DMS53 (cell line): ENCODE results near the gene RBM44.
"Not testable (repeated sequence)": the region's sequence is repeated elsewhere in the genome, so short reads cannot be mapped to it uniquely, and the experiment has no call there.

Experiments
- DNase-seq: peaks from one replicate; lab custom pipeline; 2025; lab: John Stamatoyannopoulos, UW

The RBM44 gene, protein sequence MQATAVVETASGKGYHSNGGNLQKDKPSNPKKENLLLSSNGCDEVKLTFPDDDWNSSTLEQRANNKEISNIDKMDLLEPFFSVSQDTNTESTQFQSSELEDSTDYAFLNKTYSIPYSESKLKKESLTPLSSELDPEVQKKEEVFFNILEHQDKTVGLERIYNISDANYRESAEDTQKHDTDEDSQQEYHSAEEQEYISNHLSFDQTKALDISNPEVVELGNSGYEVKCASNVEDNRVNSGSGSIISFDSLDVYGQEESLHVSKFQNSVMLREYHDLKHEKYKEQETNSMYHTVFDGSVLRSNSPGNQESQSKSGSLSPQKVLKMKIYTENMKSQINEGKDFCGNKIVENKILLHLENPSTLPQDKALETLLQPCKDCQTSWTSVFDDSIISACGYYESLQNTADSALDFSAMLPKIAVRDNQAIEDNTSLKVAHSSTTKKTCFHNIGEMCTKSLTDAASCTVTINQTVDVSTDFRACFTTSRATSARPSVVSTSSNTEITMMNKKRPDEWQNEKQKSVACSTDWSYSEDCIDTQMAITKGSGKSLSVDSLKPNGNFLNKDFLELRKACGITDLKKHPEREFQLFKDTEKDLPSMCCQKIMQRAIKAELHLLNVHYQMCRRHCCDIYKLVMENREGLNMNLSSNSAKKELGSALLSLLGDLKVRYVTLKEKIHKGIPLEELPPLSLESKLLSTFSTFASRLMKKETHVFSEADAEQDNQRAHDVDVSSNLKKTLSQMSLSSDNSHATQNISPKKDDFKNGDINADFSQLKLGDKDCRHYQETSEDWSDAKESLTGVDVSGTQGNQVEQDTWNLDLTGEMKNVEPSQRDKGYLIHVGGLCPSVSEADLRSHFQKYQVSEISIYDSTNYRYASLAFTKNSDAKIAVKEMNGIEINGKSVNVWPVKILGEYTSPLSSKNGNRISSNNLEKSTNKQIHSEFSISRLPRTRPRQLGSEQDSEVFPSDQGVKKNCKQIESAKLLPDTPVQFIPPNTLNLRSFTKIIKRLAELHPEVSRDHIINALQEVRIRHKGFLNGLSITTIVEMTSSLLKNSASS

GRCh38 chr2:237798236-237799059, at the start of gene RBM44:
TSS of gene RBM44 (plus strand) at chr2:237798779. CDS start at chr2:237813610, 14,831 bp downstream.
- no peak for DNase-seq

- DNase-seq, result no peak
These were observed 49.6 kb upstream of the RBM44 start for GRCh38 chr2:237749002-237749401.

DNA sequence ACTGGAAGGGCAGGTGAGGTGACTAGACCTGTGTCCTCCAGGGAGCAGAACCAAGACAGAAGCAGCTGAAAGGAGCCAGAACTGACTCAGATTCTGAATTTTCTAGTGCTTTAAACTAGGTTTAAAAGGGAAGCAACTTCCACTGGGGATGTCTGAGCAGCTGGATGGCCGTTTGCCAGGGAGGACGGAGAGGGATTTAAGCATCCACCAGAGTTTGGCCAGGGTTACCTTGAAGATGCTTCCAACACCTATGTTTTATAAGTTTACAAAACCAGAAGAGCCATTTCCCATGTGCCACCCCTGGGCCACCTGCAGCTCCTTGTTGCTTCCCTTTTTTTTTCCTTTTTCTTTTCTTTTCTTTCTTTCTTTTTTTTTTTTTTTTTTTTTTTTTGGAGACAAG, 48.6 kb upstream of the RBM44 start:
- DNase-seq, result no peak

GRCh38 chr2:237750441-237750840, 48.1 kb upstream of the RBM44 start:
- DNase-seq, result not testable (repeated sequence)

- DNase-seq, result no peak
These were observed 45.8 kb upstream of the RBM44 start for GRCh38 chr2:237752761-237753165.

GRCh38 chr2:237754182-237754581, 44.4 kb upstream of the RBM44 start:
- no peak for DNase-seq

DNA sequence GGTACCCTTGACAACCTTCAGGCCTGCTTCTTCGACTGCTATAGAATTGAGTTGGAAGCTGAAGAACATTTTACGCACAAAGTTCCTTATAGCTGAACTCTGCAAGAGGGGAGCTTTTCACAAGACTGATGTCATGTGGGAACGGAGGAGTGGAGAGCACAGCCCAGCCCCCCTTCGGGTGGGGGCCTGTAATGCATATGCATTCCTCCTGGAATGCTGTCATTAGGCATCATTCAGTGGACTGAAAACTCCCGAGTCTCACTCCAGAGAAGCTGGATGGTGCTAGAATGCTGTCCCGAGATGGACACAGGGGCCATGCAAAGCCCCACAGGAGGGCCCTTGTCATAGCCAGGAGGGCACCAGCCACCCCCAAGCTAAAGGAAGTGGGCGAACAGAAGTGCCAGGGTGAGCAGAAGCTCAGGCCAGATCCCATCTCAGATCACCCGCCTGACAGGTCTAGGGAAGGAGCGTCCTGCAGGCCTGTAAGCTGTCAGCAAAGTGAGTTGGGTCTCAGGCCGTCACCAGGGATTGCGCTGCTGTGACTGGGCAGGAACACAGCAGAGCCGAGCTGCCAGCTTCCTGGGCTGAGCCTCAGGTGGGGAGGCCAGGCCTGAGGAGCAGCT, 43.8 kb upstream of the RBM44 start:
- DNase-seq, result no peak

DNA sequence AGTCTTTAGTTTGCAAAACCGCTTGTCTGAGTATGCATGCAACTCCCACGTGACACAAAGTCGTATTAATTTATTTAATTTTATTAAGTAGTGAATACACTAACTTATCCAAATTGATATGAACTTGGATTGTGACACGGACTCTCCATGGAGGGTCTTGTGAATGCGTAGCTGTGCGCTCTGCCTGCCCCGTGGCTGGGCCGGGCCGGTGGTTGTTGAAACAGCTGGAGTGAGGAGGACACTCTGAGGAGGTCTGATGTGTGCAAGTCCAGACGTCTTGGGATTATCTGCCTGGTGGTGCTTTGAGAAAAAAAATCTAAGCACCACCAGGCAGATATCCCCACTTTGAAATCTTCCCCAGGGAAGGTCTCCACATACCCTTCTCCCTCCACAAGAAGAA, 41.0 kb upstream of the RBM44 start:
- no peak for DNase-seq

DNA sequence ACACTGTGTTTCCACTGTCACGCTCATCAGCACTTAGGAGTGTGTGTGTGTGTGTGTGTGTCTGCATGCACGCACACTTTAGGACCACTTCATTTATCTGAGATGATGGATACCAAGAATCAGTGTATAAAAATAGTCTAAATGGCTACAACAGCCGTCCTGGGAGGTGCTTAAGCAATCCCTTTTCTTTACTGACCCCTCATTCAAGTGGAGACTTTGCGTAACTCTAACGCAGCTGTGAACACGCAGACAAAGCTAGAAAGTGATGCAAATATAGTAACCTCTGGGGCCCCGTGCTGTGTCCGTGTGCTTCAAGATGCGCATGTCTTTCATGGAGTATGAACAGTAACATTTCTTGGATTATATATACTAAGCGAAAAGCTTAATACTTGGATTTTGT, 40.4 kb upstream of the RBM44 start:
- no peak for DNase-seq

DNA sequence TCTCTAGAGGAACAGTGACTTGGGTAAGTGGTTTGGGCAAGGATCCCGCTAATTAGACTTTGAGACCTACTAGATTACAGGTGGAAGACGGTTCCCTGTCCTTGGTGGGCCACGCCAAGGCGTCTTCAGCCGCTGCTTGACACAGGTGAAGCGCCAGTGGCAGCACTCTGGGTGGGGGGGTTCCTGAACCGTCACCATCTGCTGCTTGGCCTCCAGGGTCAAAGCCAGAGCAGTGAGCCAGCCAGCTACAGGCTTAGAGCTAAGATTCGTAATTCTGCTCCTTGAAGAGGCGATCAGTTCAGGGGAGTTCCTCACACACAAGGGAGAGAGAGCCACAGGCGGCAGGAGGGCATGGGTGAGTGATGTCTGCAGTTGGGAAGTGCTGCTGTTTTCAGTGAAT, 39.4 kb upstream of the RBM44 start:
- DNase-seq, result no peak

GRCh38 chr2:237760506-237761502, 37.8 kb upstream of the RBM44 start:
- no peak for DNase-seq

DNA sequence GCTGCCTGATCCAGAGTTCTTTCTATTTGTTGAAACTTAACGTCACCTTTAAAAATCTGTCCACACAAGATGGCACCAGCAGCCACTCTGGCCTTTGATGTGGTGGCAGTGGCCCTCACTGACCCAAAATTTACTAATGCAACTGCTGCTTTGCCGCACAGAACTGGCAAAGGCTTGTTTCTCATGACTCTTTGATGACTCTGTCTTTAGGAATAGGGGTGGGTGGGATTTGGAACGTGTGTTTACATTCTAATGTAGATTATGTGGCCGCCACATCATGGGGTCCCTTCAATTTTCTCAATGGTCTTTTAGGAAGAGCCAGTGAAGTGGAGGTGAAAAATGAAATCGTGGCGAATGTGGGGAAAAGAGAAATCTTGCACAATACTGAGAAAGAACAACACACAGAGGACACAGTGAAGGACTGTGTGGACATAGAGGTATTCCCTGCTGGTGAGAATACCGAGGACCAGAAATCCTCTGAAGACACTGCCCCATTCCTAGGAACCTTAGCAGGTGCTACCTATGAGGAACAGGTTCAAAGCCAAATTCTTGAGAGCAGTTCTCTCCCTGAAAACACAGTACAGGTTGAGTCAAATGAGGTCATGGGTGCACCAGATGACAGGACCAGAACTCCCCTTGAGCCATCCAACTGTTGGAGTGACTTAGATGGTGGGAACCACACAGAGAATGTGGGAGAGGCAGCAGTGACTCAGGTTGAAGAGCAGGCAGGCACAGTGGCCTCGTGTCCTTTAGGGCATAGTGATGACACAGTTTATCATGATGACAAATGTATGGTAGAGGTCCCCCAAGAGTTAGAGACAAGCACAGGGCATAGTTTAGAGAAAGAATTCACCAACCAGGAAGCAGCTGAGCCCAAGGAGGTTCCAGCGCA, 36.0 kb upstream of the RBM44 start:
- not testable (repeated sequence) for DNase-seq

- DNase-seq, result no peak
These were observed 34.8 kb upstream of the RBM44 start for GRCh38 chr2:237763812-237764211.

- DNase-seq, result not testable (repeated sequence)
These were observed 33.5 kb upstream of the RBM44 start for GRCh38 chr2:237765122-237765521.

DNA sequence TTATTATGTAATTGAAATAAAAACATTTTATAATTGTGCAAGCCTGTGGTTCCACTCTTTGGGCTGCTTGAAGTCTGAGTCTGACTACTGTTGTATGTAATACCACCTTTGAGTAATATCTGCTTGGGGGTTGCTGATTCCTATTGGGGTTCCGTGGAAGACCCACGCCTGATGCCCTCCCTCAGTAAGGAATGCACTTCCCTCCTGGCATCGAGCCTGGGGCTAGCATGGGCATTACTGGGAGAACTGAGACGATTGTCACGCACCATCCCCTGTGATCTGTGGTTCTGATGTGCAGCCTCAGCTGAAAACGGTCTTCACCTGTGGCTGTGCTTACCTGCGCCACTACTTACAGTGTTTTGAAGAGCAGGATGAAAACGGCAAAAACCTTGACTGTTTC, 32.7 kb upstream of the RBM44 start:
- DNase-seq, result no peak

DNA sequence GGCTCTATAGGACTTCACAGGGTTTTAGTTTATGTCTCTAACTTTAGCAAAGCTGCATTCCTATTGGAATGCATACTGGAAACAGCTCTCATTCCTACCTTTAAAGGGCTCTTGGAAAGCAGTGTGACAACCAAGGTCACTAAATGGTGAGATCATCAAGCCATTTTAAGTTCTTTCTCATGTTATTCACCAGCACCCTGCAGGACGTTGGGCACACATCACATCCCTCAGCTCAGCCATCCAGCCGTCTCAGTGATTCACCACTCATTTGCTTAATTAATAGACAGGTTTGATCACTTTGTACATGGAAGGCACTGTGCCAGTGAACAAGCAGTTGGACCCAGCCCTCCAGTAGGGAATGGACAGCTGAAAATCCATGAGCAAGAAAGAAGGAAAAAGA, 32.2 kb upstream of the RBM44 start:
- DNase-seq, result peak; percentile 18

DNA sequence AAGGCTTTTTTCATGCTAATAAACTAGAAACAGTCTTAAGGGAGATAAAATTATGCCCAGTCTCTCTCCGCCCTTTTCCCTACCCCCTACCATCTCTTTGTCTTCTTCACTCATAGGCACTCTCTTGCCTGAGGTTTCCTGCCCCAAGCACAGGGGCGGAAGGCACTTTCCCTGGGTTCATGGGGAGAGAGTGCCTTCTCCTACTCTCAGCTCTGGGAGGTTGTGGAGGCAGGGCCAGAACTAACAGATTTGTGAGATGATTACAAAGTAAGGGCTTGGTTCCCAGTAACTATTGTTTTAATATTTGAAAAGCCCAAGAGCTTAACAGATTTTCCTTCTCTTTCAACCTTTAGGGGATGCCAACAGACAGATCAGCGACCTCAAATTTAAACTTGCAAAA, 26.1 kb upstream of the RBM44 start:
- no peak for DNase-seq

- no peak for DNase-seq
These were observed 24.8 kb upstream of the RBM44 start for GRCh38 chr2:237773826-237774225.
